HG03469 (cell line): Measurements from ENCODE around the gene KRT84.

ENCODE experiments used
- ATAC-seq: cut with Tn5 transposase; IDR thresholded peaks from one replicate; pipeline ENCODE4 v1.9.1; 2021; ENCODE audit warnings: mild to moderate bottlenecking, moderate library complexity, moderate number of reproducible peaks; ENCODE audit not compliant: unreplicated experiment

KRT84 gene

GRCh38 chr12:52385226-52385702, at the start of gene KRT84:
TSS of gene KRT84 (minus strand) at chr12:52385652. CDS start at chr12:52385585, 67 bp downstream.
- ATAC-seq = no peak

GRCh38 chr12:52434760-52435530, 49.5 kb upstream of the KRT84 start:
- ATAC-seq = no peak

GRCh38 chr12:52434081-52434733, 48.8 kb upstream of the KRT84 start, which contains the start of gene KRT75:
TSS of gene KRT75 (minus strand) at chr12:52434371. CDS start at chr12:52434304, 67 bp downstream.
- ATAC-seq = no peak

GRCh38 chr12:52433501-52434080, 48.1 kb upstream of the KRT84 start:
- no peak for ATAC-seq

- no peak for ATAC-seq
These were observed 47.2 kb upstream of the KRT84 start for GRCh38 chr12:52432559-52433207.

GRCh38 chr12:52428121-52428520, 42.7 kb upstream of the KRT84 start:
- no peak for ATAC-seq

GRCh38 chr12:52427083-52427482, 41.6 kb upstream of the KRT84 start:
- no peak for ATAC-seq

GRCh38 chr12:52426034-52426433, 40.6 kb upstream of the KRT84 start:
- ATAC-seq = no peak

- ATAC-seq = no peak
These were observed 40.0 kb upstream of the KRT84 start for GRCh38 chr12:52425466-52425865.

GRCh38 chr12:52423661-52424500, 38.4 kb upstream of the KRT84 start:
- ATAC-seq = no peak

- no peak for ATAC-seq
These were observed 37.6 kb upstream of the KRT84 start for GRCh38 chr12:52423035-52423434.

- no peak for ATAC-seq
These were observed 34.2 kb upstream of the KRT84 start for GRCh38 chr12:52419656-52420055.

GRCh38 chr12:52418576-52419110, 33.2 kb upstream of the KRT84 start:
- ATAC-seq = no peak

GRCh38 chr12:52417740-52418139, 32.3 kb upstream of the KRT84 start:
- no peak for ATAC-seq

GRCh38 chr12:52416795-52417194, 31.3 kb upstream of the KRT84 start:
- ATAC-seq = no peak

GRCh38 chr12:52415870-52416750, 30.7 kb upstream of the KRT84 start:
- ATAC-seq = no peak

- no peak for ATAC-seq
These were observed 29.5 kb upstream of the KRT84 start for GRCh38 chr12:52414936-52415335.

- ATAC-seq = no peak
These were observed 28.4 kb upstream of the KRT84 start for GRCh38 chr12:52413782-52414345.

GRCh38 chr12:52413202-52413601, 27.8 kb upstream of the KRT84 start:
- ATAC-seq = no peak
